Body of pancreas (tissue), 4 donors: ENCODE measurements around the gene TSSK1B. TPM values are rescaled to one million over a fixed set of nuclear protein-coding genes. Genes with fewer than 3 reads are reported as not detected.

ENCODE experiments used
- ATAC-seq: fragments of 150-250 bp; one replicate; pipeline ENCODE4 v1.9.1; 2016
- DNase-seq, 4 donors: peaks; one replicate each; pipeline ENCODE4 v3.0.0-alpha.2; 2019
- H3K27ac ChIP-seq, 4 donors: fragments of 200-600 bp; sonication (generic); 1 replicate in 3 of 4; 2 replicates in 1 of 4; pipeline versions ENCODE4 v1.5.1 to v1.6.1; 2016 to 2019; ENCODE audit warnings: mild to moderate bottlenecking in 1 of 4, mixed read lengths in 1 of 4, moderate library complexity in 1 of 4
- H3K27me3 ChIP-seq, 2 donors: fragments of 200-600 bp; sonication (generic); one replicate each; pipeline ENCODE4 v1.6.0; 2016; ENCODE audit warnings: mild to moderate bottlenecking in 1 of 2
- H3K36me3 ChIP-seq, 2 donors: fragments of 200-600 bp; sonication (generic); replicated peaks in 1 of 2; 2 replicates each; pipeline ENCODE4 v1.5.1; 2016; ENCODE audit warnings: low read depth in 2 of 2; ENCODE audit not compliant: insufficient read depth in 1 of 2
- H3K4me1 ChIP-seq: fragments of 200-600 bp; sonication (generic); one replicate; pipeline ENCODE4 v1.6.0; 2016
- H3K4me3 ChIP-seq, 2 donors: fragments of 200-600 bp; sonication (generic); 1 replicate in 1 of 2; 2 replicates in 1 of 2; pipeline ENCODE4 v1.5.1; 2016 to 2019
- H3K9me3 ChIP-seq, 3 donors: fragments of 200-600 bp; sonication (generic); 1 replicate in 2 of 3; 2 replicates in 1 of 3; pipeline ENCODE4 v1.5.1; 2016
- POLR2A ChIP-seq, 3 donors: fragments of 450-650 bp; IDR thresholded peaks; one replicate each; pipeline ENCODE4 v1.6.1; 2016; ENCODE audit warnings: antibody characterized with exemption in 3 of 3, mild to moderate bottlenecking in 2 of 3
- WGBS, 2 donors: methylation state at CpG; one replicate each; pipeline ENCODE4 v1.1.5; 2017; 5-methylcytosine and 5-hydroxymethylcytosine counted together
- intact Hi-C: fragments of 100-400 bp; cut with DNase I; formaldehyde crosslinking; loops from one replicate; pipeline ENCODE4 v1.15.1; 2023
- total RNA-seq, 2 donors: library from RNA; depleted of rRNA; stranded (reverse); fragments of >200 nt; gene quantifications; one replicate each; pipeline ENCODE4 v1.1.0, GENCODE V29; 2016
- TF ChIP-seq, protein P1 (sequence below), 7 experiments: fragments of 450-650 bp in 4 of 7; fragments of 200-600 bp in 3 of 7; sonication (generic) in 3 of 7; IDR thresholded peaks; one replicate each; pipeline ENCODE4 v1.5.1; 2016 to 2019; ENCODE audit warnings: antibody characterized with exemption in 7 of 7

Gene TSSK1B
- total RNA-seq, 2 donors from 2014 or later, result not detected

DNA sequence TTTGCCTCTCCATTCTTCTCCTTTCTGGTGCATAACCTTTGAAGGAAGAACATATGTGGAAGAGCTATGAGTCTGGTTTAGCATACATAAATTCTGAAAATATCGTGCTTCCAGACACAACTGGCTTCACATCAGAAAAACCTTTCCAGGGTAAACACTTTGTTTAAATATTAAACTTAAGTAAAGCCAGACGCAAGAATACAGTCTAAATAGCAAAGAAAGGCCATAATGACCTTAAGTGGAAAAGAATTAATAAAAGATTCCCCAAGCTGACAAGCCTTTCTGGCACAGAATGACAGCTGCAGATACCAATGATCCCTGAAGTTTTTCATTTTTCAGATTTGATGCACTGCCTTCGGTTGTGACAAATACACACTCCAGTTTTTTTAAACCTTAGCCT is 13.5 kb upstream of the TSSK1B start:
- no peak overlapping the region for H3K27ac ChIP-seq
- H3K9me3 ChIP-seq, result no peaks in the 10 kb centered on the region
- no peaks in the 10 kb centered on the region for H3K27me3 ChIP-seq
- no peaks in the 10 kb centered on the region for H3K4me1 ChIP-seq
- H3K4me3 ChIP-seq, result no peak overlapping the region
- TF ChIP-seq POLR2A (IDR thresholded peaks at IDR 0.05), result no peak
- TF ChIP-seq, protein P1, sequence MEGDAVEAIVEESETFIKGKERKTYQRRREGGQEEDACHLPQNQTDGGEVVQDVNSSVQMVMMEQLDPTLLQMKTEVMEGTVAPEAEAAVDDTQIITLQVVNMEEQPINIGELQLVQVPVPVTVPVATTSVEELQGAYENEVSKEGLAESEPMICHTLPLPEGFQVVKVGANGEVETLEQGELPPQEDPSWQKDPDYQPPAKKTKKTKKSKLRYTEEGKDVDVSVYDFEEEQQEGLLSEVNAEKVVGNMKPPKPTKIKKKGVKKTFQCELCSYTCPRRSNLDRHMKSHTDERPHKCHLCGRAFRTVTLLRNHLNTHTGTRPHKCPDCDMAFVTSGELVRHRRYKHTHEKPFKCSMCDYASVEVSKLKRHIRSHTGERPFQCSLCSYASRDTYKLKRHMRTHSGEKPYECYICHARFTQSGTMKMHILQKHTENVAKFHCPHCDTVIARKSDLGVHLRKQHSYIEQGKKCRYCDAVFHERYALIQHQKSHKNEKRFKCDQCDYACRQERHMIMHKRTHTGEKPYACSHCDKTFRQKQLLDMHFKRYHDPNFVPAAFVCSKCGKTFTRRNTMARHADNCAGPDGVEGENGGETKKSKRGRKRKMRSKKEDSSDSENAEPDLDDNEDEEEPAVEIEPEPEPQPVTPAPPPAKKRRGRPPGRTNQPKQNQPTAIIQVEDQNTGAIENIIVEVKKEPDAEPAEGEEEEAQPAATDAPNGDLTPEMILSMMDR (IDR thresholded peaks at IDR 0.05), result no peak
- H3K36me3 ChIP-seq, result no peaks in the 10 kb centered on the region
- ATAC-seq (no peak), DNase-seq (no peak)
- WGBS, 2 donors, result 22 to 28% methylated on average over 3 of the region's 3 CpGs
- intact Hi-C loops, result no loop called here

DNA sequence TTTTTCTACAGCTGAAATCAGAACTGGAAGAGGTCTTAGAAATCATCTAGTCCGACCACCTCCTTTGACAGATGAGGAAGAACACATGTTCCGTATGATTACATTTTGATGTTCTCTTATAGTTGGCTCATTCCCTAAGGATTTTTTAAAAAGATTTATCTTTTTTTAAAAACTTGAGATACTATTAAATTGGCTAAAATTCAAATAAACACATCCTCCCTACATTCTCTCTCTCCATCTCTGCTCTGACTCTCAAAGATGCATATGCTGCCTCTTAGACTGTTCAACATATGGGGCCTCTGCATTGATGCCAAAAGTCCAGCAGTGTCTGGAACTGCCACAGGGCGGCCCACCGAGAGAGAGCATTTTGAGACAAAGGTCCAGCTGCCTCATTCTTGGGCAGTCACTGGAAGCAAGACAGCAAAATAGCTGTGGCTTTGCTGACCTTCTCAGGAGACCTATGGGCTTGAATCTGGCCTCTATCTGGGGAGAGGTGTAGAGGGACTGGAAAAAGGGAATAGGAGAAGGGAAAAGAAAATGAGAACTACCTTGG is 12.8 kb upstream of the TSSK1B start:
- no peak for DNase-seq
- Histone ChIP-seq H3K27me3 (no peaks in the 10 kb centered on the region), H3K9me3 (no peaks in the 10 kb centered on the region), H3K4me1 (no peaks in the 10 kb centered on the region), H3K27ac (no peak overlapping the region), H3K4me3 (no peak overlapping the region), H3K36me3 (no peaks in the 10 kb centered on the region)
- intact Hi-C loops, result no loop called here
- no peak for ATAC-seq
- TF ChIP-seq, protein P1 (IDR thresholded peaks at IDR 0.05), result no peak
- no peak for TF ChIP-seq POLR2A (IDR thresholded peaks at IDR 0.05)
- WGBS, 2 donors, result 84 to 85% methylated on average over 4 of the region's 4 CpGs

DNA sequence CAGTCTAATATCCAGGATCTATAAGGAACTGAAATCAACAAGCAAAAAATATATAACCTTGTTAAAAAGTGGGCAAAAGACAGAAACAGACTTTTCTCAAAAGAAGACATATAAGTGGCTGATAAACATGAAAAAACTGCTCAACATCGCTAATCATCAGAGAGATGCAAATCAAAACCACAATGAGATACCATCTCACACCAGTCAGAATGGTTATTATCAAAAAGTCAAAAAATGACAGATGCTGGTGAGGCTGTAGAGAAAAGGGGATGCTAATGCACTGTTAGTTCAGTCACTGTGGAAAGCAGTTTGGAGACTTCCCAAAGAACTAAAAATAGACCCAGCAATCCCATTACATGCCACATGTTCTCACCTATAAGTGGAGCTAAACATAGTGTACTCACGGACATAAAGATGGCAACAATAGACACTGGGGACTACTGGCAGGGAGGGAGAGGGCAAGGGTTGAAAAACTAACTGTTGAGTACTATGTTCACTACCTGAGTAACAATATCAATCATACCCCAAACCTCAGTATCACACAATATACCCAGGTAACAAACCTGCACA is 11.7 kb upstream of the TSSK1B start:
- 63 to 77% methylated on average over 2 of the region's 2 CpGs for WGBS, 2 donors
- intact Hi-C loops, result no loop called here

DNA sequence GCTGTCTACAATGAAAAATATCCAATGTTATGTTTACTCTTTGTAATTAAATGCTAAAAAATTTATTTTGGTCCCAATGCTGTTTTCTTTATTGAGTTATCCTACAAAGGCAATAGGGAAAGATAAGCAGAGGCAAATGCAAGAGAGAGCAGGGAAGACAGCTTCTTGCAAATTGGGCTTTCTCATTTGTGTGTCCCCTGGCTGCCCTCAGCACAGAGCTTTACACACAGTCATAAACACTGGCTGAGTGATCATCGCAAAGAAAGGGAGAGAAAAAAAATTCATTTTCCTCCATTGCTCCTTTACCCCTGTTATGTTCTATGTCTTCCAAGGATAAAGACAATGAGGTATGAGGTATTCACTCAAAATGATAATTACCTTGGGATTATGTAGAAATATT is 2.3 kb upstream of the TSSK1B start:
- H3K27ac ChIP-seq, result no peak overlapping the region
- no peaks in the 10 kb centered on the region for H3K36me3 ChIP-seq
- no peaks in the 10 kb centered on the region for H3K27me3 ChIP-seq
- TF ChIP-seq, protein P1 (IDR thresholded peaks at IDR 0.05), result no peak
- TF ChIP-seq POLR2A (IDR thresholded peaks at IDR 0.05), result no peak
- no peak for DNase-seq
- intact Hi-C loops, result no loop called here
- ATAC-seq, result no peak
- no peaks in the 10 kb centered on the region for H3K4me1 ChIP-seq
- no peak overlapping the region for H3K4me3 ChIP-seq
- 89 to 96% methylated on average over 1 of the region's 1 CpG for WGBS, 2 donors
- H3K9me3 ChIP-seq, result no peaks in the 10 kb centered on the region

More for the DNA sequence above, 11.7 kb upstream of the TSSK1B start:
- no peak overlapping the region for H3K4me3 ChIP-seq
- no peaks in the 10 kb centered on the region for H3K36me3 ChIP-seq
- no peaks in the 10 kb centered on the region for H3K9me3 ChIP-seq
- H3K27ac ChIP-seq, result no peak overlapping the region
- TF ChIP-seq, protein P1 (IDR thresholded peaks at IDR 0.05), result no peak
- no peak for TF ChIP-seq POLR2A (IDR thresholded peaks at IDR 0.05)
- no peaks in the 10 kb centered on the region for H3K4me1 ChIP-seq
- no peak for DNase-seq
- no peaks in the 10 kb centered on the region for H3K27me3 ChIP-seq
- no peak for ATAC-seq

DNA sequence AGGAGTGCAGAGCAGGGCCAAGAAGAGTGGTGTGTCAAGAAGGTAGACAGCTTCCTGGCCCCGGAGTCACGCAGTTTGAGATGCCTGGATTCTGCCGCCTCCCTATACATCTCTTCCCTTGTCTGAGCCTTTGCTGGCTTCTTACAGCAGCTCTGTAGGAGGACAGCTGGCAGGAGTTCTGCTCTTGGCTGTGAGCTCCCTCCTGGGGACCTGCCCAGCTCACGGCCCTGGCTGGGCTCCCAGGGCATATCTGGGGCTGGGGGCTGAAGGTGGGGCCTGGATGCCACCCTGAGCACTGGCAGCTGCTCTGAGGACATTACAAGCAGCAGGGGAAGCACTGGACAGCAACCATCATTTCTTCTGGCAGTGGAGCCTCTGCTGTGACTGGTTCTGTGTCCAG is 786 bp upstream of the TSSK1B start:
- Histone ChIP-seq H3K27me3 (no peaks in the 10 kb centered on the region), H3K4me3 (no peak overlapping the region), H3K36me3 (no peaks in the 10 kb centered on the region), H3K9me3 (no peaks in the 10 kb centered on the region), H3K4me1 (no peaks in the 10 kb centered on the region), H3K27ac (no peak overlapping the region)
- ATAC-seq, result no peak
- WGBS, 2 donors, result 84 to 88% methylated on average over 3 to 4 of the region's 4 CpGs
- intact Hi-C loops, result no loop called here
- TF ChIP-seq, protein P1 (IDR thresholded peaks at IDR 0.05), result no peak
- no peak for TF ChIP-seq POLR2A (IDR thresholded peaks at IDR 0.05)
- no peak for DNase-seq
